HK-2 (cell line): ENCODE results near the gene GRIN3B.

Experiments
- DNase-seq: peaks from one replicate; pipeline ENCODE4 v3.0.0-alpha.2; 2018; ENCODE audit not compliant: unreplicated experiment

The GRIN3B gene

GRCh38 chr19:1041835-1042685, 41.8 kb downstream of the GRIN3B start:
- no peak for DNase-seq

DNA sequence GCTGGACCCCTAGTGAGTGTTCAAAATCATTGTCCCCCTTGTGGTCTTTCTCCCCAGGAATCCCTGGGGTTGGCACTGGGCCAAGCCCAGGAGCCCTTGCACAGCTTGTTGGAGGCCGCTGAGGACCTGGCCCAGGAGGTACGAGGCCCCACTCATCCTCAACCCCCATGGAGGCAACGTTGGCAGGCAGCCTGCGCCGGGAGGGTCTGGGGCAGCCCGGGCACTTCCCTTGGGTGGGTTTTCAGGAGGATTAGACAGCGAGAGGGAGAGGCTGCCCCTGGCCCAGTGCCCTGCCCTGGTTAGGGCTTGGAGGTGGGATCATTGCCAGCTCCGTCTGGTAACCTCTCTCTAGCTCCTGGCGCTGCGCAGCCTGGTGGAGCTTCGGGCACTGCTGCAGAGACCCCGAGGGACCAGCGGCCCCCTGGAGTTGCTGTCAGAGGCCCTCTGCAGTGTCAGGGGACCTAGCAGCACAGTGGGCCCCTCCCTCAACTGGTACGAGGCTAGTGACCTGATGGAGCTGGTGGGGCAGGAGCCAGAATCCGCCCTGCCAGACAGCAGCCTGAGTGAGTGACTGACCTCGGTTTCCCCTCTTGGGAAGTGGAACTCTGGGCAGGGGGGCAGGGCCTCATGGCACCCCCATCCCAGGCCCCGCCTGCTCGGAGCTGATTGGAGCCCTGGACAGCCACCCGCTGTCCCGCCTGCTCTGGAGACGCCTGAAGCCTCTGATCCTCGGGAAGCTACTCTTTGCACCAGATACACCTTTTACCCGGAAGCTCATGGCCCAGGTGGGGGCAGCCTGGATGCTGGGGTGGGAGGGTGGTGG, 42.7 kb downstream of the GRIN3B start:
- no peak for DNase-seq

DNA sequence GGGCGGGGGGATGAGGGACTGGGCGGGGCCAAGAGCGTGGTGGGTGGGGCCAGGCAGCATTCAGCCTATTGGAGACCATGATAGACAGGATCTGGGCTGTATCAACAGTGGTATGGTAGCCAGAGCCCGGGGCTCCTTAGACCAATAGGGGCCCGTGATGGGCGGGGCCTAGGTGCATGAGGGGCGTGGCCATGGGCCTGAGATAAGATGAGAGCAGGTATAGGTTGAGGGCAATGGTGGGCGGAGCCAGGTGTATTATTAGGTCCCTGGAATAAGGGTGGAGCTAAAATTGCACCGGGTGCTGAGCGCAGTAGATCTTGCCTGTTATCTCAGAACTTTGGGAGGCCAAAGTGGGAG, 45.0 kb downstream of the GRIN3B start:
- no peak for DNase-seq

DNA sequence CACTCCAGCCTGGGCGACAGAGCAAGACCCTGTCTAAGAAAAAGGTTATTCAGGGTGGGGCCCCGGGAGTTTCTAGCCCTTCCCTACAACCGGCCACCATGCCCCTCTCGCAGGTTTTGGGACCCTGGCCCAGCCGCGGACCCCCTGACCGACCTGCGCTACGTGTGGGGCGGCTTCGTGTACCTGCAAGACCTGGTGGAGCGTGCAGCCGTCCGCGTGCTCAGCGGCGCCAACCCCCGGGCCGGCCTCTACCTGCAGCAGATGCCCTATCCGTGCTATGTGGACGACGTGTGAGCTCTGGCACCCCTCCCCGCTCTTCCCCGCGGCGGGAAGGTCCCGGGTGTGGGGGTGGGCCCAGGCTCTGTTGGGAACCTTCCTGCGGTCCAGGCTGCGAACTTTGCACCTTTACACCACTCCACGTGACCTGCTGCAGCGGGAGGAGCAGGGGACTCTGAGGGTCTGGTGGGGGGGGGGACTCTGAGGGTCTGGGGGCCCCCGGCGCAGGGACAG, 46.0 kb downstream of the GRIN3B start:
- no peak for DNase-seq

GRCh38 chr19:1046836-1047695, 46.8 kb downstream of the GRIN3B start:
- no peak for DNase-seq

DNA sequence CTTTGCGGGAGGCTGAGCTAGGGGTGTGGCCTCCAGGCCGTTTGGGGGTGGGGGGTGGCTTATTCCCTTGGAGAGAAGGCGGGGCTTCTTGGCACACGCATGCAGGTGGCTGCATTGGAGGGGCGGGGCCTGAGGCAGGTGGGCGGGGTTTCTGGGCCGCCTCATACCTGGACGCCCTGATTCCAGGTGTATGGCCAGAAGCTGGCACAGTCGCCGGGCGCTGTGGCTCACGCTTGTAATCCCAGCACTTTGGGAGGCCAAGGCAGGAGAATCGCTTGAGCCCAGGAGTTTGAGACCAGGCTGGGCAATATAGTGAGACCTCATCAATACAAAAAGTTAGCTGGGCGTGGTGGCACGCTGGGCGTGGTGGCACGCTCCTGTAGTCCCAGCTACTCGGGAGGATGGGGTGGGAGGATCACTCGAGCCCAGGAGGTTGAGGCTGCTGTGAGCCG, 47.5 kb downstream of the GRIN3B start:
- no peak for DNase-seq

DNA sequence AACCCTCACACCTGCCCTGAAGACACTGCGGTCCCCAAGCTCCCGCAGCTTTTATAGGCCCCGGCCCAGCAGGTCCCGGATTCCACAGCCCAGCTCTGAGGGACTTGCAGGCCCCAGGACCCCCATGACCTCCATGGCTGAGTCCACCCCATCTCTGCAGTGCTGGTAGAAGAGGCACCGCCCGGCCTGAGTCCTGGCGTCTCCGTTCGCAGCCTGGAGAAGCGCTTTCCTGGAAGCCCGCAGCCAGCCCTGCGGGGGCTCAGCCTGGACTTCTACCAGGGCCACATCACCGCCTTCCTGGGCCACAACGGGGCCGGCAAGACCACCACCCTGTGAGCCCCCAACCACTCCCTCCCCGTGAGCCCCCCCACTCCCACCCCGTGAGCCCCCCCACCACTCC, 48.9 kb downstream of the GRIN3B start:
- no peak for DNase-seq

DNA sequence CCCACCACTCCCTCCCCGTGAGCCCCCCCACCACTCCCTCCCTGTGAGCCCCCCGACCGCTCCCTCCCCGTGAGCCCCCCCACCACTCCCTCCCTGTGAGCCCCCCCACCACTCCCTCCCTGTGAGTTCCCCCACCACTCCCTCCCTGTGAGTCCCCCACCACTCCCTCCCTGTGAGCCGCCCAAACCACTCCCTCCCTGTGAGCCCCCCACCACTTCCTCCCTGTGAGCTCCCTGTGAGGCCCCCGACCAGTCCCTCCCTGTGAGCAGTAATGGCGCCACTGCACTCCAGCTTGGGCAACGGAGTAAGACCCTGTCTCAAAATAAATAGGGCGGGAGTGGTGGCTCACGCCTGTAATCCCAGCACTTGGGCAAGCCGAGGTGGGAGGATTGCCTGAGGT, 49.6 kb downstream of the GRIN3B start:
- DNase-seq, result no peak

GRCh38 chr19:1050989-1051788, 51.0 kb downstream of the GRIN3B start:
- no peak for DNase-seq

GRCh38 chr19:1051791-1052190, 51.6 kb downstream of the GRIN3B start:
- DNase-seq, result no peak

- no peak for DNase-seq
Observed at GRCh38 chr19:1052349-1052975, 52.2 kb downstream of the GRIN3B start.

DNA sequence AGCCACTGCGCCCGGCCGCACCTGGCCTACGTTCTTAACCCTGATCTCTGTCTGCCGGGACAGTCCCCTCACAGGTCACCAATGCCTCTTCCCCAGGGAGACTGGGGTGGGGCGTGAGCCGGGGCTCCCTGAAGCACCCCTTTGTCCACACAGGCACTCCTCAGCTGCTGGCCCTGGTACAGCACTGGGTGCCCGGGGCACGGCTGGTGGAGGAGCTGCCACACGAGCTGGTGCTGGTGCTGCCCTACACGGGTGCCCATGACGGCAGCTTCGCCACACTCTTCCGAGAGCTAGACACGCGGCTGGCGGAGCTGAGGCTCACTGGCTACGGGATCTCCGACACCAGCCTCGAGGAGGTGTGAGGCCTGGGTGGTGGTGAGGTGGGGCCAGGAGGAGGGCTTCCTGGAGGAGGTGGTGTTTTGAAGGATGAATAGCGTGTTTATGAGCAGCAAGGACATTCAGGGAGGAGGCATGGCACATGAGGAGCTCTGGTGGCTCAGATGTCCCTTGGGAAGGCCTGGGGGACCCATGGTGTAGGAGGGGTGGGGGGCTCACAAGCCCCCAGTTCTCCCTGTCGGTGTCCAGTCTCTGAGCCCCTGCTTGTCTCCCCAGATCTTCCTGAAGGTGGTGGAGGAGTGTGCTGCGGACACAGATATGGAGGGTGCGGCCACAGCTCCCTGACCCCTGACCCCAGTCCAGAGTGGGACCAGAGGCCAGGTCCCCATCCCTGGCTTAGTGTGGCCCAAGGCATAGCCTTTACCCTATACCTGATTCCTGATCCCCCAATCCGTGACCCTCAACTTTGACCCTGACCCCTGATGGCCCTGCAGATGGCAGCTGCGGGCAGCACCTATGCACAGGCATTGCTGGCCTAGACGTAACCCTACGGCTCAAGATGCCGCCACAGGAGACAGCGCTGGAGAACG, 53.2 kb downstream of the GRIN3B start:
- no peak for DNase-seq

DNA sequence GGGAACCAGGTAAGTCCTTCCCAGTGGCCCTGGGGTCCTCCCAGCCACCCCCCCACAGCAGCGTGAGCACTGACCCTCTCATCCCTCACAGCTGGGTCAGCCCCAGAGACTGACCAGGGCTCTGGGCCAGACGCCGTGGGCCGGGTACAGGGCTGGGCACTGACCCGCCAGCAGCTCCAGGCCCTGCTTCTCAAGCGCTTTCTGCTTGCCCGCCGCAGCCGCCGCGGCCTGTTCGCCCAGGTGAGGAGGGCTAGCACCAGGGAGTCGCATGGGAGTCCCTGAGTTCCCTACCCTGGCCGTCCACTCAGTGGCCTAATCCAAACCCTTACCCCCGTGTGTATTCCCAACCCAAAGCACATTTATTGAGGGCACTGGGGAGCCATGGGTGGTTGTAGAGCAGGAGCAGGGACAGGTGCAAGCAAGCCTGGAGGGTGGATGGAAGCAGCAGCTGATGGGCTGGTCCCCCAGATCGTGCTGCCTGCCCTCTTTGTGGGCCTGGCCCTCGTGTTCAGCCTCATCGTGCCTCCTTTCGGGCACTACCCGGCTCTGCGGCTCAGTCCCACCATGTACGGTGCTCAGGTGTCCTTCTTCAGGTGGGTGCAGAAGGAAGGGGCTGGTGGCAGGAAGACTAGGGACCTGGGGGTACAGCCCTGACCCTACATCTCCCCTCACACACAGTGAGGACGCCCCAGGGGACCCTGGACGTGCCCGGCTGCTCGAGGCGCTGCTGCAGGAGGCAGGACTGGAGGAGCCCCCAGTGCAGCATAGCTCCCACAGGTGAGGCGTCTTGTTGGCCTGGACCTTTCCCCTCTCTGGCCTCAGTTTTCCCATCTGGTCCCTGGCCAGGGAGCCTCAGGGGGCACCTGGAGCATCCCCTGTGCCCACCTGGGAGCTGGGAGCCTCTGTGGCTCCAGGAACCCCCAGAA, 54.1 kb downstream of the GRIN3B start:
- no peak for DNase-seq

DNA sequence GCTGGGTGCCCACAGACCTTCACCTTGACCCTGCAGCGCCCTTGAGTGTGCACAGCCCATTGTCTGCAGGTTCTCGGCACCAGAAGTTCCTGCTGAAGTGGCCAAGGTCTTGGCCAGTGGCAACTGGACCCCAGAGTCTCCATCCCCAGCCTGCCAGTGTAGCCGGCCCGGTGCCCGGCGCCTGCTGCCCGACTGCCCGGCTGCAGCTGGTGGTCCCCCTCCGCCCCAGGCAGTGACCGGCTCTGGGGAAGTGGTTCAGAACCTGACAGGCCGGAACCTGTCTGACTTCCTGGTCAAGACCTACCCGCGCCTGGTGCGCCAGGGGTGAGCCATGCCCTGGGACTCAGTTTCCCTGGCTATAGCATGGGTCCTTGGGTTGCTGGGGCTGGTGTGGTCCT, 54.8 kb downstream of the GRIN3B start:
- DNase-seq, result no peak

GRCh38 chr19:1055886-1056620, 55.8 kb downstream of the GRIN3B start:
- DNase-seq, result no peak

DNA sequence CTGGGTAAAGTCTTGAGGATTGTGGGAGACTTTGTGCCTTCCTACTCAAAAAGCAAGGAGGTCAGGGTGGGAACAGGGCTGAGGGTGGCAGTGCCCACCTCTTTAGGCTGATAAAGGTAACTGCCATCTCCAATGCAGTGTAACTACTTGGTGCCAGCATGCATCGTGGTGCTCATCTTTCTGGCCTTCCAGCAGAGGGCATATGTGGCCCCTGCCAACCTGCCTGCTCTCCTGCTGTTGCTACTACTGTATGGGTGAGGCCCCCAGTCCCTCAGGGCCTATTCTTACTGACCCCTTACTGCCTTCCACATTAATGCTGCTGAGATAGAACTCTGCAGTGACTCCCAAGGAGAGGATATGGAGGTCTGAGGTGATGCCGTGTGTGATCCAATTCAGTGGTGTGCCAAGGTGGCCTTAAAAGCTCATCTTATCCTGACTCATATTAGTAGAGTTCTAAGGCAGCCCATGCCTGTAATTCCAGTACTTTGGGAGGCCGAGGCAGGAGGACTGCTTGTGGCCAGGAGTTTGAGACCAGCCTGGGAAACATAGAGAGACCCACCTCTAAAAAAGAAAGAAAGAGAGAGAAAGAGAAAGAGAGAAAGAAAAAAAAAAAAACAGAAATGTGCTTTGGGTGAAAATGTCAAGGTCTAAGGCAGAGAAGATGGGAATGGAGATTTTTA, 57.1 kb downstream of the GRIN3B start:
- DNase-seq, result peak; percentile 47

DNA sequence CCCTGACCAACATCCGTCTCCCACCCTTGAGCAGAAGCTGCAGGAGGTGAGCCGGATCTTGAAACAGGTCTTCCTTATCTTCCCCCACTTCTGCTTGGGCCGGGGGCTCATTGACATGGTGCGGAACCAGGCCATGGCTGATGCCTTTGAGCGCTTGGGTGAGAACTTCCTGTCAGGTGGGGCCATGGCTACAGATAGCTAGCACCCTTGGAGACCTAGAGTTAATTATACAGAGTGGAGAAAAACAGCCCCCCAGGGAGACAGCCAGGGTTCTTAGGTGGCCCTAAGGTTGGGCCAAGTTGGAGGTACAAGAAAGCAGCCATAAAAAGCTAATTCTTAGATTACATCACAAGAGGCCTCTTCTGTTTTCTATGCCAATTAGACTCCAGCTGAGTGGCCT, 57.9 kb downstream of the GRIN3B start:
- no peak for DNase-seq
